HL-60 (cell line): ENCODE data around the gene BRMS1.

Experiments
- DNase-seq, 2 experiments: peaks; one replicate each; pipeline ENCODE4 v3.0.0-alpha.2; 2010 to 2020; ENCODE audit warnings: low read depth in 1 of 2, low spot score in 1 of 2
- H3K27ac ChIP-seq: fragments of 250-450 bp; sonication (Bioruptor Pico); replicated peaks from 2 replicates; pipeline ENCODE4 v1.5.1; 2020; ENCODE audit warnings: mild to moderate bottlenecking, moderate library complexity
- H3K27me3 ChIP-seq: fragments of 250-450 bp; sonication (Bioruptor Pico); 2 replicates; pipeline ENCODE4 v1.5.1; 2021; ENCODE audit warnings: mild to moderate bottlenecking, moderate library complexity; ENCODE audit not compliant: insufficient read depth, poor library complexity, severe bottlenecking
- H3K4me3 ChIP-seq: replicated peaks from 2 replicates; pipeline ENCODE4 v1.5.1; 2011; ENCODE audit warnings: mild to moderate bottlenecking, control low read depth, low read length; ENCODE audit not compliant: insufficient read depth
- GABPA ChIP-seq: IDR thresholded peaks from 2 replicates; pipeline ENCODE4 v1.6.1; 2012; ENCODE audit warnings: low read depth
- POLR2AphosphoS5 ChIP-seq: IDR thresholded peaks from 2 replicates; pipeline ENCODE4 v1.6.1; 2012; ENCODE audit warnings: low read depth
- SPI1 ChIP-seq: IDR thresholded peaks from 2 replicates; pipeline ENCODE4 v1.6.1; 2012; ENCODE audit warnings: low read depth, mild to moderate bottlenecking, borderline replicate concordance
- TF ChIP-seq, protein P1 (sequence below): IDR thresholded peaks from one replicate; pipeline ENCODE4 v1.5.1; 2011; ENCODE audit warnings: low read length, control low read depth, inconsistent platforms; ENCODE audit not compliant: insufficient read depth
- TF ChIP-seq, protein P2 (sequence below): IDR thresholded peaks from 2 replicates; pipeline ENCODE4 v1.6.1; 2012; ENCODE audit warnings: low read depth; ENCODE audit not compliant: insufficient replicate concordance

Gene BRMS1

DNA sequence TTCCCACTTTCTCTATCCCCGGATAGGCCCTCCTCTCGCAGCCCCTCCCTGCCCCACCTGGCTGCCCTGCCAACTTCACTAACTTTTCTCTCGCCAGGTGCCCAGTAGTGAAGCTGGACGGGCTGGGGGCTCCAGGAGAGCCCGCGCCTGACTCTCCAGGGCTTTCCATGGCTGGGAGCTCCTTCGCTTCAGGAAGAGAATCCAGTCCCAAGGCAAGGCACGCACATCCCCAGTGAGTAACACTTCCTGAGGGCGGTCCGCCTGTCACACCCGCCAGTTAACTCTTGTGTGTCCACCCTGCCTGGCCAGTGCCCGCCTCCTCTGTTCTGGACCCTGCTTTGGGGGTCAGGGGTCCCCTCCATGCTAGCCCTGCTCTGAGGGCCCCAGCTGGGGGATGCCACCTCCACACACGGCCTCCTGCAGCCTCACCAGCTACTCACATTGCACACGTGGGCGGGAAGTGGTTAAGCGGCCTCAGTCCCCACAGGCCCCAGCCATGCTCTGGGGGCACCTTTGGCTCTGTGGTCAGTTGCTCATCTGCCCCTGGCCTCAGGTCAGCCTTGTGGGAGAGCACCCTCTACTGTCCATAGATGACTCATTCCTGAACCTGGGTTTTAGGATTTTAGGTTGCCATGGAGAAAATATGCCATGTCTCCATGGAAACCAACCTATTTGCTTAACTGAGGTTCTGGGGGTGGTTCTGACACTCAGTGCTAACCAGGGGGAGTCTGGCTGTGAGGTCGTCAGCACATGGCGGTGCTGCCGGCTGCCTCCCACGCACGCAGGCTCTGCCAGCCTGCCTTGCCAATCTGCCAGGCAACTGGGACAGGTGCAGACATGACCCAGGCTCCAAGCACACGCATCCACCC, 8.4 kb downstream of the BRMS1 start, which contains the start of gene RIN1:
RIN1 (minus strand) TSS at position 201 of the 869 bp plus-strand sequence; CDS start at position 169, 32 bp downstream.
- peak within 1 kb of the TSS; percentile 84 for H3K27ac ChIP-seq
- H3K27me3 ChIP-seq: no peaks in the 10 kb centered on the region
- peak; percentile 75 to 85 for DNase-seq
- TF ChIP-seq, protein P1, sequence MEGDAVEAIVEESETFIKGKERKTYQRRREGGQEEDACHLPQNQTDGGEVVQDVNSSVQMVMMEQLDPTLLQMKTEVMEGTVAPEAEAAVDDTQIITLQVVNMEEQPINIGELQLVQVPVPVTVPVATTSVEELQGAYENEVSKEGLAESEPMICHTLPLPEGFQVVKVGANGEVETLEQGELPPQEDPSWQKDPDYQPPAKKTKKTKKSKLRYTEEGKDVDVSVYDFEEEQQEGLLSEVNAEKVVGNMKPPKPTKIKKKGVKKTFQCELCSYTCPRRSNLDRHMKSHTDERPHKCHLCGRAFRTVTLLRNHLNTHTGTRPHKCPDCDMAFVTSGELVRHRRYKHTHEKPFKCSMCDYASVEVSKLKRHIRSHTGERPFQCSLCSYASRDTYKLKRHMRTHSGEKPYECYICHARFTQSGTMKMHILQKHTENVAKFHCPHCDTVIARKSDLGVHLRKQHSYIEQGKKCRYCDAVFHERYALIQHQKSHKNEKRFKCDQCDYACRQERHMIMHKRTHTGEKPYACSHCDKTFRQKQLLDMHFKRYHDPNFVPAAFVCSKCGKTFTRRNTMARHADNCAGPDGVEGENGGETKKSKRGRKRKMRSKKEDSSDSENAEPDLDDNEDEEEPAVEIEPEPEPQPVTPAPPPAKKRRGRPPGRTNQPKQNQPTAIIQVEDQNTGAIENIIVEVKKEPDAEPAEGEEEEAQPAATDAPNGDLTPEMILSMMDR: no peak
- TF ChIP-seq GABPA: no peak
- peak; percentile 8; the same call in 1 of the 2 replicates for TF ChIP-seq SPI1
- TF ChIP-seq POLR2AphosphoS5: peak; percentile 83
- H3K4me3 ChIP-seq: peak within 1 kb of the TSS; percentile 59

DNA sequence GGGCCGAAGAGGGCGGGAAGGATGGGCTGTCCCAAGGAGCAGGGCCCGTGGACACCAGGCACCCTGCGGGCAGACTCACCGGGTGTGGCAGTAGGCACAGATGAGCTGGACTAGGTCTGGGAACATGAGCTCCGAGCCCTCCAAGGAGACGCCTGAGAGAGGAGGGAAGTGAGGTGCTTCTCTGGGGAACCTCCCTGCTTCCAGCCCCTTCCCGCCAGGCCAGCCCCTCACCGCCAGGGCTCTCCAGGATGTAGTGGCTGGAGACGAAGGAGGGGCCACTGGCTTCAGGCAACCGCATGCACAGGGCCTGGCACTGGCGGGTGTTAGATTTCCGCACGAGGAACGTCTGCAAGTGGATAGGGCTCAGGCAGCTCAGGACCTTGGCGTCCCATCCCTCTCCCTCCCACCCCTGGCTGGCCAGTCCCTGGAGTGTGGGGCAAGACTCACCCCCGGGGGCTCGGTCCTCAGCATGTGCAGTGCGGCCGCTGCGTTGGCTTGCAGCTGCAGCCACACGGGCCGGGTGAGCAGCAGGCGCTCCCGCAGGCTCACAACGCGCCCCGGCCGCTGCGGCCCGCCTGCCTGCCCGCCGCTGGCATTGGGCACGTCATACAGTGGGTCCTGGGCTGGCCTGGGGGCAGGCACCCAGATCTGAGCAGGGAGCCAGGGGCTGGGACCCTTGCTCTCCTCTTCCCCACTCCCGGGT, 9.2 kb downstream of the BRMS1 start:
- peak overlapping the region; percentile 84 for H3K27ac ChIP-seq
- H3K27me3 ChIP-seq: no peaks in the 10 kb centered on the region
- TF ChIP-seq, protein P2, sequence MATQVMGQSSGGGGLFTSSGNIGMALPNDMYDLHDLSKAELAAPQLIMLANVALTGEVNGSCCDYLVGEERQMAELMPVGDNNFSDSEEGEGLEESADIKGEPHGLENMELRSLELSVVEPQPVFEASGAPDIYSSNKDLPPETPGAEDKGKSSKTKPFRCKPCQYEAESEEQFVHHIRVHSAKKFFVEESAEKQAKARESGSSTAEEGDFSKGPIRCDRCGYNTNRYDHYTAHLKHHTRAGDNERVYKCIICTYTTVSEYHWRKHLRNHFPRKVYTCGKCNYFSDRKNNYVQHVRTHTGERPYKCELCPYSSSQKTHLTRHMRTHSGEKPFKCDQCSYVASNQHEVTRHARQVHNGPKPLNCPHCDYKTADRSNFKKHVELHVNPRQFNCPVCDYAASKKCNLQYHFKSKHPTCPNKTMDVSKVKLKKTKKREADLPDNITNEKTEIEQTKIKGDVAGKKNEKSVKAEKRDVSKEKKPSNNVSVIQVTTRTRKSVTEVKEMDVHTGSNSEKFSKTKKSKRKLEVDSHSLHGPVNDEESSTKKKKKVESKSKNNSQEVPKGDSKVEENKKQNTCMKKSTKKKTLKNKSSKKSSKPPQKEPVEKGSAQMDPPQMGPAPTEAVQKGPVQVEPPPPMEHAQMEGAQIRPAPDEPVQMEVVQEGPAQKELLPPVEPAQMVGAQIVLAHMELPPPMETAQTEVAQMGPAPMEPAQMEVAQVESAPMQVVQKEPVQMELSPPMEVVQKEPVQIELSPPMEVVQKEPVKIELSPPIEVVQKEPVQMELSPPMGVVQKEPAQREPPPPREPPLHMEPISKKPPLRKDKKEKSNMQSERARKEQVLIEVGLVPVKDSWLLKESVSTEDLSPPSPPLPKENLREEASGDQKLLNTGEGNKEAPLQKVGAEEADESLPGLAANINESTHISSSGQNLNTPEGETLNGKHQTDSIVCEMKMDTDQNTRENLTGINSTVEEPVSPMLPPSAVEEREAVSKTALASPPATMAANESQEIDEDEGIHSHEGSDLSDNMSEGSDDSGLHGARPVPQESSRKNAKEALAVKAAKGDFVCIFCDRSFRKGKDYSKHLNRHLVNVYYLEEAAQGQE: no peak
- TF ChIP-seq, protein P1: no peak
- TF ChIP-seq SPI1 (peak; percentile 31; the same call in 1 of the 2 replicates), POLR2AphosphoS5 (no peak), GABPA (no peak)
- peak; percentile 53 to 63 for DNase-seq
- H3K4me3 ChIP-seq: peak overlapping the region; percentile 59

DNA sequence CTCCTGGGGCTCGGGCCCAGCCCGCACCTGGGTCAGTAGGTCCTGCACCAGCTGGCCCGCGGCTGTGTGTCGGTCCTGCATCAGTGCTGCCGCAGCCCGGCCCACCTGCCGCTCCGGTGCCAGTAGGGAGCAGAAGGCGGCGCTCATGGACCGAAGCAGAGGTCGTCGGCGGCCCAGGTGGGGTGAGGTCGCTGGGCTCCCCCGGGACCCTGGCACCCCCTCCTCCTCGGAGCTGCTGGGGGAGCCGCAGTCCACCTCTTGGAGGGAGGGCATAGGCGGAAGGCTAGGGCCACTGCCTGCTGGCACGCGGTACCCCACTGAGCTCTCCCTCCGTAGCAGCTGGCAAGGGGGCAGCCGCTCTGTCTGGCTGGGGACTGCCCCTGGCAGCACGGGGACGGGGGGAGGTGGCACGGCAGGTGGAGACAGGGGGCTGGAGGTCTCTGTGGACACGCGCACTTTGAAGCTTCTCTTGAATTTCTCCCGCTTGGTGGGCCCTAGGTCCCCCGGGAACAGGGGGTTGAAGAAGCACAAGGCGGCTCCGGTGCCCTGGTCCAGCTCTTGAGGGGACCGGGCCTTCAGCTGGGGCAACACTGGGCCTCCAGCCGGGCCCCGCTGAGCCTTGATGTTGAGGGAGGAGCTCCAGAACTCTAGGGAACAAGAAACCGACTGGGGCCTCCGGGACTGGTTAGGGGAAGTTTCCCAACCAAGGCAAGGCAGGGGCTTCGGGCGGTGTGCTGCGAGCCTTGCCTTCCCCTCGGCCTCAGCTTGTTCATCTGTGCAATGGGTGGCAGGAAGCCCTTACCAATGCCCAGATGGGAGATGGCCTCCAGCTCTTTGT, 10.1 kb downstream of the BRMS1 start:
- peak overlapping the region; percentile 59 for H3K4me3 ChIP-seq
- DNase-seq: peak; percentile 49 to 89
- TF ChIP-seq SPI1 (no peak), POLR2AphosphoS5 (no peak), GABPA (no peak)
- TF ChIP-seq, protein P2: no peak
- TF ChIP-seq, protein P1: no peak
- H3K27ac ChIP-seq: peak overlapping the region; percentile 84
- H3K27me3 ChIP-seq: no peaks in the 10 kb centered on the region
